Dermis microvascular lymphatic vessel endothelial cell (primary cell): ENCODE results near the gene CYSTM1. TPM values are rescaled to one million over a fixed set of nuclear protein-coding genes. Genes with fewer than 3 reads are reported as not detected.

Experiments used
- DNase-seq, 2 donors: peaks; one replicate each; pipeline versions ENCODE4 v3.0.0 to v3.0.0-alpha.2; 2010; ENCODE audit warnings: low read depth in 2 of 2
- total RNA-seq: library from RNA; depleted of rRNA; stranded (reverse); fragments of >200 nt; gene quantifications from 2 replicates; pipeline ENCODE4 v1.2.1, GENCODE V29; 2014

CYSTM1 gene, protein sequence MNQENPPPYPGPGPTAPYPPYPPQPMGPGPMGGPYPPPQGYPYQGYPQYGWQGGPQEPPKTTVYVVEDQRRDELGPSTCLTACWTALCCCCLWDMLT
- total RNA-seq = 11.3 and 16.3 TPM in 2 replicates

DNA sequence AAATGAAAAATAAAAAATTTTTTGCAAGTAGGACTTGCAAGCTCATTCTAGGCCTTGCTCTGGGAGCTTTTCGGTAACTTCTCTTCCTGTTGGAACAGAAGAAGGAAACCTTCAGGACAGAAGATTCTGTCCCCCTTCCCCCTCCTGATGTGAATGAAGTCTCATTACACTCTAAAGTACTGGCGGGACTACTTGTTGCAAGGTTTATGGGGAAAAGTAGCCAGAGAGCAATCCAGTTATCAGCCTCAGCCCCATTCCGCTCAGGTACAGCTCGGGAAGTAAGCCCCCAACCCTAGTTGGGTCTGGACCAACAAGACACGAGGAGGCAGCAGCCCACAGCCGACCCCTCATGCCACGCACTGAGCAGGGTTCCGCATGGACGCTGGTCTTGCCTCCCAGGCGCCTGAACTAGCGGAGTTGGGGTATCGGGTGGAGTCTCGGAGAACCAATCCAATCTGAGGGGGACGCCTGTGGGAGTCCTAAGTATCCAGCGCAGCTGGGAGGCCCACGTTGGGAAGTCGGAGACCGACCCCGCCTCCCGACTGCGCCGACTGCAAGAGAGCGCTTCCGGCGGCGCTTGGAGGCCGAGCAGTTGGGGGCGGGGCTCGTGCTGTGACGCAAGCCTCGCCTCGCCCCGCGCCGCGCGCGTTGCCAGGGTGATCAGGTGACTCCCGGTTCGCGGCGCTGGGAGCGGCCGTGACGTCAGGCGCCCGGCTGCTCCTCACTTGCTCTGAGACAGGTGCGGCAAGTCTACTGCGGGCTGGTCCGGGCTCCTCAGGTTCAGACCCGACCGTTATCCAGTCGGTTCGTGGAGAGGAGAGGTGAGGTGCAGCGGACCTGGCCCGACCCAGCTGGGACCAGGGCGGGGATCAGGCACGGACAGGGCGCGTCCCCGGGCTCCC lies at the start of gene CYSTM1:
Gene CYSTM1, plus strand, starts transcription at position 724 of the 902 bp plus-strand sequence. CDS start 19,278 bp downstream, outside the sequence.
- peak; percentile 83 to 92 for DNase-seq

DNA sequence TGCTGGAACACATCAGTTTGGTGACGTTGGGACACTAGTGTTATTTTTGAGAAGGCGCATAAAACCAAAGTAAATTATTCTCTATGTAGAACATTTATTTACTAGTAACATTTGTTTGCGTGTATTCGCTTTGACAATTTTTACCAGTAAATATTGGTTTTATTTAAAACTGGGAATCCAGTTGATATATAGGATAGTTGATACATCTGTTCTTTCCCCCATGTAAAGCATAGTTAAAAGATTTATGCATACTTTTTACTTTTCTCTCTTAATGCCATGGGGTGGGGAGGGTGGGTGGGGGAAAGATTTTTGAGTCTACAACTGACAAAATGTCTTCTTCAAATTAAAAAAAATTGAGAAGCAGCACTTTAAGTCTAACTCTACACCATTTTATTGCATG lies 49.4 kb upstream of the CYSTM1 start, which contains the start of gene IGIP:
Gene IGIP, plus strand, starts transcription at position 301 of the 400 bp plus-strand sequence. CDS start 2,540 bp downstream, outside the sequence.
- DNase-seq = no peak

DNA sequence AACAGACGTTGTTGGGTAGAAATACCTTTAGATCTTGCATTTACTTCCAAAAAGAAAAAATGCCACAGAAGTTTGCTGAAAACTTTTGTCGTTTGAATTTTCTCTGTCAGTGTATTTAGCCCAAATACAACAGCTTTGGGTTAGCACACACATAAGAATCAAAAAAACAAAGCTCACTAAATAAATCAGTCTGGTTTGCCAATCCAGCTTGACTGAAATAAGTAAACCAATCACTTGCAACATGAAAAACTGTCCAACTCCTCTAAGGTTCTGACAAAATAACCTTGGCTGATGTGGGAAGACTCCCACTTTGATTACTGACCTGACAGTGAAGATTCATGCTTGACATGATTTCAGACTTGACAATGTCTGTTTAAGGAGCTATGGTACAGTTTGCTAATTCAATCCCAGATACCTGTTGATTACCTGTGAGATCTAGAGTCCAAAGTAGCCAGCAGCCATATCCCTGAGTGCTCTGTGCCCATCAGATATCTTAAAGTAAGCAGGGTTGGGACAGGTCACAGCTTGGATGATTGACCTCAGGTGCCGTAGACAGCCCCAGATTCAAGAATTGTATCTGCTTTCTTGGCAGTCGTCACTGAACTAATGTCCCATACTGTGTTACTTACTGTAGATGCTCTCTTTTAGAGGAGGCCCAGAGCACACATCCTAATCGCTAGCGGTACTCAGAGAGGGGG lies 48.5 kb upstream of the CYSTM1 start:
- DNase-seq = no peak

DNA sequence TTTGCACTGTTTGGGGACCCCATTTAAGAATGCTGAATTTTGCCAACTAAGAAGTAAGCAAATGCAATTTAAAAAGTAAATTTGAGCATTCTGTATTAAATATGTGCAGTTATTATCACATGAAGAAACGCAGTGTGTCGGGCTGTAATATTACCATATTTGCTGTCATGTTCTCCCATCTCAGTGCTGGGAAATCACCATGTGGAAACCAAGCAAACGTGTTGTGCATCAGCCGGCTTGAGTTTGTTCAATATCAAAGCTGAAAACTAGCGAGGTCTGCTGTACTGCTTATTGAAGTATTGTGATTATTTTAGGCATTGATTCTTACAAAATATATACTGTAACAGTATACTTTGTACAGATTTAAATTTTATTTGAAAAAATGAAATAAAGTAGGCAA lies 46.6 kb upstream of the CYSTM1 start:
- DNase-seq = no peak

DNA sequence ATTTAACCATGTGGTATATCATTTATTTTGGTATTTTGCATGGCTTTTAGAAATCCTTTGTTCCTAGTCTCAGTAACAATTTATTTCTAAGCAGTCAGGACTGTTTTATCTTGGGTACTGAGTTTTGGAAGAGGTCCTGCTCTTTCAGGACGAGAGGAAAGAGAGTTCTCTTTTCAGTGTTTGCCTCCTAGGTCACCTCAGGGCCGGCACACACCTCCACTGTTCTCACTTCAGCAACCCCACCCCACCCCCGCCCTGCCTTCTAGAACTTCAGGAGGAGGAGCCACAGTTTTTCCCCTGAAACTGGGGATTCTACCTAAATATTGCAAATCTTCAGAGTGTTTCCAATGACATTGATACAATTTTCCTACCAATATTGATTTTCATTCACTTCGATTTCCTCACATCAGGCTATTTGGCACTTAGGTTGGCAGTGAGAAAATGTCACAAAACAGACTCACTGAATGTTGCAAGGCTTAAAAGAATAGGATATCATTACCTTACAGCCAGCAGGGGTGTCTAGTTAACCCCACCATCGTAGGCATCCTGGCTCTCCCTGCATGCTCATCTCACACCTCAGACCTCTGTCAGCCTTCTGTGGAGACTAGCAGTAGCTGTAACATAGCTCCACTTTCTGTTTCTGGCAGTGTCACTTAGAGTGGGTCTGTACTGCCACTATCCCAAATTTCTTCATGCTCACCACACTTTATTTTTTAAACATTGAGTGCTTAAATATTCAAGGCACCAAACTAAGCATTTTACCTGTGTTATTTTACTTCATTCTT lies 43.8 kb upstream of the CYSTM1 start:
- no peak for DNase-seq

DNA sequence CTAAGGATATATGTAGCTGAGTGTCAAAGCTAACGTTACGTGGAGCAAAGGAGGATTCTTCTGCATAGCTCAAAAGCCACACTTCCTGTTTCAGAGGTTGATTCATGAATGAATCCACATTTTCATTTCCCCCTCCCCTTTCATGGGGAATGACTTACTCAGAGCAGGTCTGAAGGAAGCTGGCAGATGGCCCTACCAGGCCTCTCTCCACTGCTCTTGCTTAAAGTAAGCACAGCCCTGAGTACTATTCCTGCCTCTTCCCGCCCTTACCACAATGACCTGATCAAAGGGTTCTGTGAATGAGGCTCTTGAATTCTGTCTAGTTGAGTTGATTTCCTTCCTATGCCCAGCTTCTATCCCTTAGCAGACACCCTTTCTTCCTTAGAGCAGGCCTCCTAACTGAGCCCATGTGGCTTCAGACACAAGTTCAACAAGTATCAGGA lies 43.0 kb upstream of the CYSTM1 start:
- peak in 1 of 2 donors; percentile 71 for DNase-seq

DNA sequence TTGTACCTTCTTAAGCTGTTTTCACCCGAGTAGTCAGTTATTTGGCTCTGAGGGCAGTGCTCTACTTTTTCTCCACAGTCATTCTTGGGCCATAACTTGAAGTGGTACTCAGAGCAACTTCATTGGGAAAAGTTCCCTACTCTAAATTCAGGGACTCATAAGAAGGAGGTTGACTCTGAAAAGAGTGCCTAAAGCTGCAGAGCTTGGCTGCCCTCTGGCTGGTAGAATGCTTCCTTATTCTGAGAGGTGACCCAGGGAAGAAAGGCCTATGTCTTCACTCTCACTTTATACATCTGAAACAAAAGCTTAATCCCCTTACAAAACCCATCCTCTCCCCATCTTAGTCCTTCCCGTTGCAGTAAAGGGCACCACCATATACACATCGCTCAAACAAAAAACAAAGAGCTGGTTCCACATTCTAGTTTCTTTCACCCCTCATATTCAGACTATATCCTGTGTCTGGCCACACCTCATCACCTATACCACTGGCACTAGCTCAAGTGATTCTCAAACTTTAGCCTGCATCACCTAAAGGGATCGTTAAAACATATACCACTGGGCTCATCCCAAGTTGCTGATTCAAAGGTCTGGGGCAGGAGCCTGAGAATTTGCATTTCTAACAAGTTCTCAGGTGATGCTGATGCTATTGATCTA lies 41.3 kb upstream of the CYSTM1 start:
- no peak for DNase-seq

DNA sequence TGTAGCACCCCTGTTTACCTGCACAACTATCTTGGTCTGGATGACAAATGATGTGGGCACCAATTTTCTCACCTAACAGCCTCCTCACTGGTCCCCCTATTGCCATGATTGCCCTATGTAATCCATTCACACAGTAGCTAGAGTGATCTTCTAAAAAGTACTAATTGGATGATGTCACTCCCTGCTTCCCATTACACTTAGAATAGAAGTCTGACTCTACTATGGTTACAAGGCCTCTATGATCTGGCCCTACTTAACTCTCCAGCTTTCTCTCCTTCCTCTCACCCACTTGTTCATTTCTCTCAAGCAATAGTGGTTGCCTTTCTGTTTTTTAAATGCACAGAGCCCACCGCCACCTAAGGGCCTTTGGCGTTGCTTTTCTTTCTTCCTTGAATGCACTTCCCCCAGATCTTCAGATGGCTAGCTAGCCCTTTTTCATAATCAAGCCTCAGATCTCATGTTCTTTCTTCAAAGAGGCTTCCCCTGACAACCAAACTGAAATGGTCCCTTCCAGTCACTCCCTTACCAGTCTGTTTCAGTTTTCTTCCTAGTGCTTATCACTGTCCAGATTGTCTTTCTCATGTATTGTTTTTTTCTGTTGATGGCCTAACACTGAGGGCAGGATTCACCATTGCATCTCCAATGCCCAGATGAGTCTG lies 40.6 kb upstream of the CYSTM1 start:
- DNase-seq = no peak

DNA sequence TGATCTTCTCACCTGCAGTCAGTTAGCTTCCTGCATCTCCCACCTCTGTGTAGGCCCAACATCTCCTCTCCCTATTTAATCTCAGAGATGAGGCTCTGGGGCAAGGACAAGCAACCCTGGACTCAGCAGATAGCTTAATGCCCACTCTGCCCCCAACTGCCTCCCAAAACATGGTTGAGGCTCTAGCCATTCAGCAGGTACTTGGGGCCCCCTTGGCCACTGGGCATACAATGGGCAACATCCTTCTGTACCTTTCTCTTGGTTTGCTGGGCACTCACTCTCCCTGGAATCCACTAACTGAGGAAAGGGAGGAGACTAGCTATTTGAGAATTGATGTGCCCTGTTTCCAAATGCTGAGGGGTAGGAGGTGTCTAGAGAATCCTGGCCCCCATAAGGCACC lies 39.9 kb upstream of the CYSTM1 start:
- DNase-seq = no peak

DNA sequence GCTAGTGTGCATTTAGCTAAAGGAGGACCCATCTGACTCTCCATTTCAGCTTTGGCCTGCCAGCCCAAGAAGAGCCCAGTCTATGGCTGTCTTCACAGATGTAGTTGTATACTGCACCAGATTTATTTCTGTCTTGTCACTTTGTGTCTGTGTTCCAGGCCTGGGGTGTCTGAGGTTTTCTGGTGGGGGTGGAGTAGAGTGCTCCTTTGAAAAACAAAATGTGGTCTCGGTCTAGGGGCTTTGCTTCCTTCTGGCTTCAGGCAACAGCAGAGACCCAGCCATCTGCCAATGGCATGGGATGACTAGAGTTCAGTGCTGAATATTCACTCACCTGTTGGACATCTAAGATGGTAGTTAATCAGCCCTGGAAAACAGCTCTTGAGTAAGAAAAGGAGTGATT lies 38.4 kb upstream of the CYSTM1 start:
- no peak for DNase-seq

DNA sequence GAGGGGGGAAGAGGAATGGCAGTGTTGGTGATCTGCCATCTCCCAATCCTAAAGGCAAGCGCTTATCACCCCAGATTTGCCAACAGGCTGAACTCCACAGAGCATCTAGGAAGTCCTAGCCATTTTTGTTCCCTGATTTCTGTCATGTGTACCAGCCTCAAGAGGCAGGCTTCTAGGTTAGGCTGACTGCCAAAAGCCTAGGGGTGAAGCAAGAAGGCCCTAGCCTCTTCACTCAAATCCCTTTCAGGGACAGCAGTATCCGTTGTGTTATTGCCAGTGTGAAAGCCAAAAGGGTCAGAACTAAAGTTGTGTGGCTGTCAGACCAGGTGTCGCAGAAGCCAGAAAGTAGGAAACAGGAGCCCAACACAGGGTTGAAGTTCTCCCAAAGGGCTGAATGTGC lies 34.6 kb upstream of the CYSTM1 start:
- no peak for DNase-seq

DNA sequence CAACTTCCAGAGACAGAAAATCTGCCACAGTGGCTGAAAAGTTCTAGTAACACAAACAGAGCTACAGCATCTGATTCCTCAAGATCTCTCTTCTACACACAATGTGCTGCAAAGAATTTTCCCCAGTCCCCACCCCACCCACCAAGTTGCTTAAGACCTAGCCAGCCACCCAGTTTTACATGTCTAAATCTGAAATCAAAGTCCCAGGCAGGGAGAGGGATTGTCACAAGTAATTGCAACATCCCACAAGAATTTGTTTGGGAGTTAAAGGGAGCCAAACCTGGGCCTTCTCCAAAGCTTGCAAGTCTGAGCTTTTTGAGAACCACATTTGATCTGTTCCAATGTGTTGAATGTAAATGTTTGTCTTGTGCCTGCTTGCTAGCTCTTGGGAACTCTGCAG lies 33.7 kb upstream of the CYSTM1 start:
- DNase-seq = no peak

DNA sequence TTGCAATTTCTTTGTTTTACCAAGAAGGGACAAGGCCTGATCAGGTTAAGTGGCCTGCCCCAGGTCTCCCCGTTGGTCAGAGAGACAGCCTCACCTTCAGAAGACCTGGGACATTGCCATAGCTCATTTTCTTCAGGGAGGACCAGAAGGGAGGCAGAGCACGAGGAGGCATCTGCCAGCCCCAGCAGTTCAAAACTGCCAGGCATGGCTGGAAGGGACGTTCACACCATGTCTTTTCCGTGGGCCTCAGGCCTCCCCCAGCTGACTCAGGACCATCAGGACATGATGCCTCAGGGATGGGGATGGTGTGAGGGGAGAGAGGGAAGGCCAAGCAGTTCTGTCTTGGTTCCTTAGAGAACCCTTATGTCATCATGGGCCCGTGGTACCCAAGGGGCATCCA lies 32.7 kb upstream of the CYSTM1 start:
- no peak for DNase-seq

DNA sequence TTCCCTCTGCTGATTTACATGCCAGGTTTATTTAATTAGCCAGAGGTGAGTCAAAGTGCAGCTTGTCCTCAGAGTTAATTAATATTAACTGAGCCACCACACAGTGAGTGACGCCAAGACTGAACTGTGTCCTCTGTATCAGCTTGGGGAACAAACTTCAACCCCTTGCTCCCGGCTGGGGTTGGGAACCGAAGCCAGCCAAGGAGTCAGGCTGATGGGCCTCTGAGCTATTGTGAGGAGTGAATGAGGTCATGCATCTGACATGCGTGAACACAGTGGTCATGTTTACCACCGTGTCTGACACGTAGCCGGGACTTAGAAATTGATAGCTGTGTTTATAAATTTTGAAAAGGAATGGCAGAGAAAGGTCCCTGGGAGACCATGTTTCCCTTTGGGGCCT lies 32.1 kb upstream of the CYSTM1 start:
- no peak for DNase-seq

DNA sequence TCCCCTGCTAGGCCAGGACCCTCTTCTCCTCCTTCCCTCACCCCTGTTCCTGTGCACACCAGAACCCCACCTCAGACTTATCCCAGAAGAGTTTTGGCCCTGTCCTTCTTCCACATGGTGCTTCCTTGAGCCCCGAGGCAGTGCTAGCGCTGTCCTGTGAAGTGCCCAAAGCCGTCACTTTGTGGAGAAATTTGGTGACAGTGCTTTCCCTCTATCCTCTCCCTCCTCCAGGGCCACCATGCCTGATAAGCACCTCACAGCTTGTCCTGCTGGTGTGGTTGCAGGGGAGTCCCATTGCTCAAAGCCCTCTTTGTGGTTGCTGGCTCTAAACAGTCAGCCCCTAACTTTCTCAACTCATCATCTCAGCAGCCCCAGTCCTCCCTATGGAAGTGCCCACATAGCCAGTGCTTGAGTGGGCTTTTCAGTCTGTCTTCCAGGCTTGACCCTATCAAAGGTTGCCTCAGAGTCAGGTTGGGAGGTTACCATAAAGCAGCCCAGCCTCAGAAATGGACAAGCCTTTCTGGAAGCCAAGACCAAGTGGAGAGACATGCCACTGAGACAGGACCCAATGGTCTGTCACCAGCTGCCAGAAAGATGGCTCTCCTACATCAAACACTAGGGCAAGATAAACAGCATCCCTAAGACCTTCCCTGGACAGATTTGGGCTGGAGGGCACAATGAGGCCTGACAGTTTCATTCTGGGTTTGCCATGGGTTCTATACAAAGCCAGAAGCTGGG lies 31.3 kb upstream of the CYSTM1 start:
- no peak for DNase-seq

DNA sequence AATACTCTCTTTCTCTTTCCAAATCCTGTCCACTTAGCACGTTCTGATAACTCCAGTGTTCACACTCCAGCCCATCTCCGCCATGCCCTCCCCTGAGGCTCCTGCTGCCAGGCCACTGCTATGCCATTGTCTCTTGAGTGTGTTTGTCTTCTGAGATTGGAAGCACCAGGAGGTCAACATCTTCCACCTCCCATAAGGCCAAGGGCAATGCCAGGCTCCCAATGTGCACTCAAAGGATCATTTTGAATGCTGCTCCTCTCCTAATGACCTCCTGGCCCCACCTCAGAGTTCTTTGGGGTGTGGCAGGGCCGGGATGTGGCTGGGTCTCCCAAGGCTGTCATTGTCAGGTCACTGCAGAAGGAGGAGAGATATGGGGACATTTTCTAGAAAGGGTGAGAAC lies 29.7 kb upstream of the CYSTM1 start:
- DNase-seq = no peak

DNA sequence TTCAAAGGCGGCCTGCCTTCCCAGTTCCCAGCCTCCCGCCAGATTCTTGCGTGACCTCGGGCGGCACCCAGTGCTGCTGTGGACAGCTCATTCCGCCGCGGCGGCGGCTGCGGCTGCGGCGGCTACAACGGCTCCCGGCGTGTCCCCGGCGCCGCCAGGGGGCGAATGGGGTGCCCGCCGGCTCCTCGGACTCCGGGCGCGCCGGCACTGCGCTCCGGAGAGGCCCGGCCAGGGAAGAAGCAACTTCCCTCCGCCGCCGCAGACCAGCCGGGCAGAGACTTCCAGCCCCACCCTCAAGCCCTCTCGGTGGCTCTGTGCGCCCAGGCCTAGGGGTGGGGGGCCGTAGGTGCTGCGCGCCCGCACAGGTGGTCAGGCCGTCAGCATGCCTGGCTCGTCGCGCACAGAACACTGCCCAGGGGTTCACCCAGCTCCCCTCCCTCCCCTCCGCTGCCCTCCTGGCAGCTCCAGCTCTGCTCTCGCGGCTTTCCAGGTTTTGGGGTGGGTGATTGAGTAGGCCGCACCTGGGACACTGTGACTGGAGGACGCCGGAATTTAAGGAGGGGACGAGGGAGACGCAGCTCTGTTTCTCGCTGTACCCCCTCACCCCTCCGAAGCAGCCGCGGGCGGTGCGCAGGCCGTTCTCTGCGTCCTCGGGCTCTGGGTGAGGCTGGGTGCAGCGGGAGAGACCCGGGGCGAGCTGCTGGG lies 29.0 kb upstream of the CYSTM1 start:
- peak in 1 of 2 donors; percentile 66 for DNase-seq

DNA sequence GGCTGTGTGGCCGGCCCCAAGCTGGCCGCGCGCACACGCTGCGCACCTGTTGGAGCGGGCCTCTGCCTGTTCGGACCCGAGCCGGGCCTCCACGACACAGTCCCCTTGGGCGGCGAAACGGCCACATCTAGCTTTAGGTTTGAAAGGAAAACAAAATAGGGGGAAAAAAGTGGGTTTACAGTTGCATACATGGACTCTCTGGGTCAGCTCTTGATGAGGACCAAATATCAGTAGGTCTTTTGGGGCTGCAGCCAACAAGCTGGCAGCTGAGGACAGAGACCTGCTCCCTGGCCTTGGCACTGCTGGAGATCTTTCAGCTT lies 28.5 kb upstream of the CYSTM1 start:
- DNase-seq = no peak

DNA sequence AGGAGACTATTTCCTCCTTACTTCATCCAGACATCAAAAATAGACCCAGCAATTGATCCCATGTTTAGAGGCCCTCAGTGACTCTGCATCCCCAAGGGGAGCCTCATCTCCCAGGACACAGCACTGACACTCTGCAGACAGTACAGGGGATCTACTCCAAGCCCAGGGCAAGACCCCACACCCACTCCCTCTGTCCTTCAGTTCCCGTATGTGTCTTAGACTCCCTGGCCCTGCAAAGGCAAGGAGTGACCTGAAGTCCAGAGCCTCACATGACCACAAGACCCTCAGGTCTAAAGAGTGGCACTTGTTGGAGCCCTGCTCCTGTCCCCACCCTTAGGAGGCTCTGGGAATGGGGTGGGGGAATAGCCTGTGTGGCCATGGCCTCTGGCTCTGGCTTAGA lies 27.5 kb upstream of the CYSTM1 start:
- DNase-seq = no peak
